GM11168 (cell line): Measurements from ENCODE around the gene ZNF618.

Source experiments
- in situ Hi-C: fragments of 300-500 bp; cut with MboI; formaldehyde crosslinking; loops from one replicate; pipeline ENCODE4 v1.12.0; 2022; ENCODE audit warnings: low sequenced_read_pairs; ENCODE audit not compliant: unreplicated experiment

ZNF618 gene

GRCh38 chr9:113879911-113880310 lies 3.8 kb downstream of the ZNF618 start:
- in situ Hi-C loops, result no loop called here

- in situ Hi-C loops, result no loop called here
These were observed 6.1 kb downstream of the ZNF618 start for GRCh38 chr9:113882181-113882580.

DNA sequence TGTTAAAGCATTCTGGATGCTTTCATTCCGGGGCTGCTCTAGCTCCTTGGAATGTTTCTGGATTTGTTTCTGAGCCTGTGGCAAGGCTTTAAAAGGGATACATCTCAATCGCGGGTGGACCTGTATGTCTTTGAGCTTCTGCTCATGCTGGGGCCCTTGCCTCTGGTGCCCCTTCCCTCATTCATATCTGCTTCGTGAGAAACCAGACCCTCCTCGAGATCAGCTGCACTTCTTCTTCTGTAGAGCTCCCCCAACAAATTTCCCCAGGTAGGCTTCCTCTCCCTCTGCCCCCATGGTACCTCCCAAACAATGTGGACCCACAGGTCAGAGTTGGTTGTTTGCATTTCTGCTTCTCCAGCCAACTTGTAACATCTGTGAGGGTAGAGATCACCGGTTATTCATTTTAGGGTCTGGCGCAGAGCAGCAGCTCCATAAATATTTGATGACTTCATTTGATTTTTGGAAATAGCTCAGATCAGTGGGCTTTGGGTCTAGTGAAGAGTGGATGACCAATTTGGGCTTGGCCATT lies 6.6 kb downstream of the ZNF618 start:
- in situ Hi-C loops, result no loop called here

- in situ Hi-C loops, result no loop called here
These were observed 9.3 kb downstream of the ZNF618 start for GRCh38 chr9:113885183-113886025.

DNA sequence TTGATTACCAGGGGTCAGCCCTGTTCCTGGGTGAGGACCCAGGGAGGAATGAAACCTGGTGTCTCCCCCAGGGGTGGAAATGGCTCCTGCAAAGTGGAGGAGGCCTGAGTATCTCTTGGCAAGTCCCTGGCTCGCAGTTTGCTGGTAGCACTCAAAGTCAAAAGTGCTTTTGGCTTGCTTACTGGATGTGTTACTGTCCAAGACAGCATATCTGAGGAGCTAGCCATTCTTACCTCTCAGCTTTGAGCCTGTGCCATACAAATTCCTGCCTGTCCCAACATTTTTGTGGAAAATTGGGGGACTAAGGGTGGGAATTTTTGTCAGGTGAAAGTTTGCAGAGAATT lies 9.9 kb downstream of the ZNF618 start:
- in situ Hi-C loops, result no loop called here

- in situ Hi-C loops, result no loop called here
These were observed 10.4 kb downstream of the ZNF618 start for GRCh38 chr9:113886466-113886865.

GRCh38 chr9:113886933-113887332 lies 10.8 kb downstream of the ZNF618 start:
- in situ Hi-C loops, result no loop called here

DNA sequence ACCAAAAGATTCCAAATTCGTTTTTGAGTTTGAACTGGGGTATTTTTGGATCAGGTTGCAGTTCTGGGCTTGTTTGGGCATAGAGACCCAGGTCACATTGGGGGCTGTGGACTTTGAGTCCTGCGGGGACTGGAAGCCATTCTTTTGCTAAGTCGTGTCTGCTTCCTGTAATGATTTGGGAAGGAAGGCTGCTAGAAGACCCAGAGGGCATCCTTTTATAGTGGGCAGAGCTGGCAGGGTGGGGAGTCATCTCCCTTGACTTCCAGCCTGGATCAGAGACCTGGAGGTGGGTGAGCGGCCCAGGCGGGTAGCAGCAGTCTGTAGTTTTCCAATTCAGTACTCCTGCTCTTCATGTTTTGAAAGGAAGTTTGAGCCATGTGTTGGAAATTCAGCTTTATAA lies 11.3 kb downstream of the ZNF618 start:
- in situ Hi-C loops, result no loop called here

DNA sequence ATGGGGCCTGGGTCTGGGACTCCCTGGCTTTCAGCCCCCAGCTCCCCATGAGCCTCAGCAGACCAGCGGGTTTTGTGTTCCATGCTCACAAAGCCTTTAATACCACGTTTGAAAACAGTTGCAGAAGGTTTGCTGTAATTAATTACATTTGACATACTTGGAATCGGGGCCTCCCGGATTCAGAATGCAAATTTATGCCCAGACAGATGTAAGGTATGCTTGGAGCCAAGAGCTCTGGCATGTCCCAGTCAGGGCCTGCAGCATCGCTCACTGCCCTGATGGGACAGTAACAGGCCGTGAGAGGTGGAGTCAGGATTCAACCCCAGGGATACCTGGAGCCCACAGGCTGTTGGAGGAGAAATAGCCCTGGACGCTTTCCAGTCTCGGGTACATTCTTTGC lies 12.2 kb downstream of the ZNF618 start:
- in situ Hi-C loops, result no loop called here

- in situ Hi-C loops, result no loop called here
These were observed 12.9 kb downstream of the ZNF618 start for GRCh38 chr9:113888976-113889375.

DNA sequence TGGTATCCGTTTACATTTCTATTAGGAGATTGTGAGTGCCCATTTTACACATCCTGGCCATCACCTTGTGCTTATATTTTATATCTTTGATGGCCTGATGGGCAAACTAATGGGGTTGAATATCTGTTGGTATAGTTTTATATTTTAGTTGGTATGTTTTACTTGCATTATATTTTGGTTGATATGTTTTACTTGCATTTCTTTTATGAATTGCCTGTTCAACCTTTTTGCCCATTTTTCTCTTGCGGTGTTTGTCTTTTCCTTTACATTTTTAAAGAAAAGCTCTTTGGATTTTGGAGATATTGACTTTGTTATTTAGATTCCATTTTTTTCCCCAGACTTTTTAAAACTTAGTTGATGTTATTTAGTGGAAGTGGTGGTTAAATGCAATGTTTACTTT lies 14.6 kb downstream of the ZNF618 start:
- in situ Hi-C loops, result no loop called here

- in situ Hi-C loops, result no loop called here
These were observed 16.9 kb downstream of the ZNF618 start for GRCh38 chr9:113892861-113893491.

DNA sequence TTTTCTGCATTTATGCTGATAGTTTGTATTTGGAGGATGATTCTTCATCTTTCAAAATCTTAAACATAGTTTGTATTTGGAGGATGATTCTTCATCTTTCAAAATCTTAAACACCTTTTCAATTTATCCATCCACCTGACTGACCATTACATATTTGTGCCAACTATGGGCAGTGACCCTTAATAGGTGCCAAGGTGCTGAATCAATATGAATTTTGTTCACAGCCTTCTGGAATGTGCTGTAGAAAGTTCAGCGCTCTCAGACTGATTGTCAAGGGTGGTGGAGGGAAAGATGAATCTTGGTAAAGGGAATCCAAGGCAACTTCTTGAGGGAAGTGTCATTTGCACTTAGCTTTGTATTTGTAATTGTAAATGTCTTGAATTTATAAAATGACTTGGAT lies 18.1 kb downstream of the ZNF618 start:
- in situ Hi-C loops, result no loop called here

GRCh38 chr9:113895526-113895925 lies 19.4 kb downstream of the ZNF618 start:
- in situ Hi-C loops, result no loop called here

GRCh38 chr9:113896713-113897112 lies 20.6 kb downstream of the ZNF618 start:
- in situ Hi-C loops, result no loop called here

DNA sequence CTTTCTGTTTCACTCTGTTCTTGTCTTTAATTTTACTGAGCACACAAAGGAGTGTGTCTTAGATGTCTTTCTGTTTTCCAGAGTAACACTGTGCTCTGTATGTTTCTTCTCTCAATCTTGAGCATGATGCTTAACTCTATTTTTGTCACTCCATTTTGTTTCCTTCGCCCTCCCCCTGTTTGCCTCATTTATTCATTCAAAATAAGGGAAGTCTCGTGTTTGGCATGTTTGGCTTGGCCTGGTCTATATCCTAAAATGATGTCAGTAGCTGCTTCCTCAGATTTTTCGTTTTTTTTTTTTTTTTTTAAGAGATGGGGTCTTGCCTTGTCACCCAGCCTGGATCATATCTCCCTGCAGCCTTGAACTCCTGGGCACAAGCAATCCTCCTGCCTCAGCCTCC lies 22.0 kb downstream of the ZNF618 start:
- in situ Hi-C loops, result no loop called here

DNA sequence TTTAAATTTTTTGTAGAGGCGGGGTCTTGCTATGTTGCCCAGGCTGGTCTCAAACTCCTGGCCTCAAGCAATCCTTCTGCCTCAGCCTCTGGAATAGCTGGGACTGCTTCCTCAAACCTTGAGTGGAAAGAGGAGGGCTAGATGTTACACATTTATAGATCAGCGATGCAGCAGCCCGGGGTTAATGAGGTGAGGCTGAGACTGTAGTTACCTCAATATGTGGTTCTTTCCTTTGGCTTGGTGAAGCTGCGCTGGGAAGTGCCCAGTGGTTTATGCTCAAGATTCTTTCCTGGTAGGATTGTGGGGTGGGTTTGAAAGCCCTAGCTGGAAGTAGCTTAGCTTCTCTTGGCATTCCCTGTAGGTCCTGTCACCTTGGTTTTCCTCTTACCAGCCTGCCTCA lies 22.5 kb downstream of the ZNF618 start:
- in situ Hi-C loops, result no loop called here

DNA sequence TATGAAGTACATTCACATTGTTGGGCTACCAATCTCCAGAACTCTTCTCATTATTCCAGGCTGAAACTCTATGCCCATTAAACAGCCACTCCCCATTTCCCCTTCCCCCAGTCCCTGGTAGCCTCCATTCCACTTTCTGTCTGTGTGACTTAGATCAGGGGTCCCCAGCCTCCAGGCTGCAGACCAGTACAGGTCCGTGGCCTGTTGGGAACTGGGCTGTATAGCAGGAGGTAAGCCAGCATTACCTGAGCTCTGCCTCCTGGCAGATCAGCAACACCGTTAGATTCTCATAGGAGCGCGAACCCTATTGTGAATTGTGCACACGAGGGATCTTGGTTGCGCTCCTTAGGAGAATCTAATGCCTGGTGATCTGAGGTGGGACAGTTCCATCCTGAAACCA lies 23.1 kb downstream of the ZNF618 start:
- in situ Hi-C loops, result no loop called here

GRCh38 chr9:113901221-113901688 lies 25.1 kb downstream of the ZNF618 start:
- in situ Hi-C loops, result no loop called here

- in situ Hi-C loops, result no loop called here
These were observed 27.5 kb downstream of the ZNF618 start for GRCh38 chr9:113903514-113904077.

GRCh38 chr9:113906411-113907110 lies 30.5 kb downstream of the ZNF618 start:
- in situ Hi-C loops, result no loop called here
